Astrocyte of the spinal cord (primary cell): ENCODE results near the gene DQX1.

Experiments used
- DNase-seq: peaks from one replicate; pipeline ENCODE4 v3.0.0; 2011; ENCODE audit warnings: low read depth, low spot score
- H3K4me3 ChIP-seq: 2 replicates; pipeline ENCODE4 v1.5.1; 2011; ENCODE audit warnings: low read depth, mild to moderate bottlenecking, low read length, moderate library complexity
- CTCF ChIP-seq: IDR thresholded peaks from 2 replicates; pipeline ENCODE4 v1.5.1; 2012; ENCODE audit warnings: low read depth, mild to moderate bottlenecking, low read length, inconsistent platforms
- in situ Hi-C: cut with HindIII; loops from 2 replicates; pipeline ENCODE4 v1.10.0; 2017; ENCODE audit warnings: low sequenced_read_pairs

Gene DQX1

GRCh38 chr2:74533464-74533863 lies 7.4 kb upstream of the DQX1 start:
- in situ Hi-C loops: no loop called here
- H3K4me3 ChIP-seq: no peak overlapping the region
- no peak for TF ChIP-seq CTCF
- no peak for DNase-seq

- no peak overlapping the region for H3K4me3 ChIP-seq
- peak; percentile 45 for DNase-seq
- TF ChIP-seq CTCF: peak; percentile 21
- in situ Hi-C loops: no loop called here
Measured at GRCh38 chr2:74532222-74532621, 6.2 kb upstream of the DQX1 start.

- in situ Hi-C loops: no loop called here
- H3K4me3 ChIP-seq: no peak overlapping the region
- DNase-seq: no peak
- TF ChIP-seq CTCF: no peak
Measured at GRCh38 chr2:74531666-74532065, 5.6 kb upstream of the DQX1 start.

GRCh38 chr2:74530239-74531187 lies 4.5 kb upstream of the DQX1 start:
- TF ChIP-seq CTCF: no peak
- in situ Hi-C loops: no loop called here
- DNase-seq: peak; percentile 22
- H3K4me3 ChIP-seq: peak overlapping the region; percentile 97

- no peak for TF ChIP-seq CTCF
- DNase-seq: peak; percentile 100
- H3K4me3 ChIP-seq: peak within 1 kb of the TSS; percentile 97
- in situ Hi-C loops: no loop called here
Measured at GRCh38 chr2:74529357-74530238, 3.6 kb upstream of the DQX1 start, which contains the start of the genes AUP1 and HTRA2. AUP1 (minus strand) TSS chr2:74529706; CDS start chr2:74529629, 77 bp downstream. HTRA2 (plus strand) TSS chr2:74529933; CDS start chr2:74530007, 74 bp downstream.

GRCh38 chr2:74528600-74529356 lies 2.7 kb upstream of the DQX1 start:
- DNase-seq: no peak

More at GRCh38 chr2:74528600-74529356, 2.7 kb upstream of the DQX1 start:
- H3K4me3 ChIP-seq: peak overlapping the region; percentile 97
- in situ Hi-C loops: no loop called here
- no peak for TF ChIP-seq CTCF
